OCI-LY7 (cell line): ENCODE results near the gene MKKS. TPM values are rescaled to one million over a fixed set of nuclear protein-coding genes. Genes with fewer than 3 reads are reported as not detected.

Source experiments
- Bru-seq: library from RNA; stranded (reverse); fragments of 400-500 nt; gene quantifications from one replicate; lab custom pipeline; 2021; lab: Mats Ljungman, UMichigan
- BruChase-seq, 2 experiments: library from RNA; stranded (reverse); fragments of 400-500 nt; gene quantifications; one replicate each; lab custom pipeline; 2021; lab: Mats Ljungman, UMichigan
- BruUV-seq: library from RNA; stranded (reverse); fragments of 400-500 nt; replicated peaks from 2 replicates; lab custom pipeline; 2021; lab: Mats Ljungman, UMichigan
- CTCF ChIA-PET: fragments of 300-600 bp; sonication (Branson Sonifier 250); formaldehyde crosslinking; loops from one replicate; lab custom pipeline; 2022; ENCODE audit warnings: antibody characterized with exemption; ENCODE audit not compliant: unreplicated experiment; lab: Charles Lee
- POLR2A ChIA-PET: fragments of 300-600 bp; sonication (Branson Sonifier 250); formaldehyde crosslinking; loops from one replicate; lab custom pipeline; 2022; ENCODE audit warnings: antibody characterized with exemption; lab: Charles Lee
- DNase-seq: peaks from one replicate; pipeline ENCODE4 v3.0.0-alpha.2; 2015; ENCODE audit warnings: low spot score
- H2AFZ ChIP-seq: fragments of 200-600 bp; sonication (generic), shearing (Covaris generic); 2 replicates; pipeline ENCODE4 v1.6.1; 2014; ENCODE audit warnings: mild to moderate bottlenecking, antibody characterized with exemption, low read length, moderate library complexity
- H3K27ac ChIP-seq: fragments of 200-600 bp; sonication (generic); 2 replicates; pipeline ENCODE4 v1.5.1; 2014; ENCODE audit warnings: mixed run types, low read depth, mild to moderate bottlenecking, moderate library complexity, low read length, inconsistent platforms; ENCODE audit not compliant: poor library complexity, severe bottlenecking
- H3K36me3 ChIP-seq: fragments of 200-600 bp; sonication (generic); 2 replicates; pipeline ENCODE4 v1.6.1; 2014; ENCODE audit warnings: mild to moderate bottlenecking, antibody characterized with exemption, low read length, moderate library complexity, mixed read lengths; ENCODE audit not compliant: insufficient read depth
- H3K4me1 ChIP-seq: fragments of 200-600 bp; sonication (generic); 2 replicates; pipeline ENCODE4 v1.5.1; 2014; ENCODE audit warnings: mild to moderate bottlenecking, low read length; ENCODE audit not compliant: insufficient read depth, poor library complexity, severe bottlenecking
- H3K4me2 ChIP-seq: fragments of 200-600 bp; sonication (generic); 2 replicates; pipeline ENCODE4 v1.6.1; 2014; ENCODE audit warnings: mild to moderate bottlenecking, low read length
- H3K4me3 ChIP-seq: fragments of 200-600 bp; sonication (generic); 2 replicates; pipeline ENCODE4 v1.5.1; 2014; ENCODE audit warnings: mild to moderate bottlenecking, low read depth, low read length; ENCODE audit not compliant: poor library complexity, severe bottlenecking
- H3K79me2 ChIP-seq: fragments of 200-600 bp; sonication (generic); 2 replicates; pipeline ENCODE4 v1.6.1; 2016; ENCODE audit warnings: low read depth, mild to moderate bottlenecking, low read length, moderate library complexity, mixed read lengths; ENCODE audit not compliant: insufficient read depth
- H3K9me2 ChIP-seq: fragments of 200-600 bp; sonication (generic); 2 replicates; pipeline ENCODE4 v1.6.1; 2016; ENCODE audit warnings: mild to moderate bottlenecking, low read length, mixed read lengths; ENCODE audit not compliant: insufficient read depth
- H3K9me3 ChIP-seq: fragments of 200-600 bp; sonication (generic); 2 replicates; pipeline ENCODE4 v1.6.1; 2014; ENCODE audit warnings: mild to moderate bottlenecking, mixed run types, low read length, mixed read lengths
- H4K20me1 ChIP-seq: fragments of 200-600 bp; sonication (generic); 2 replicates; pipeline ENCODE4 v1.6.1; 2014; ENCODE audit warnings: mild to moderate bottlenecking, antibody characterized with exemption, low read length, moderate library complexity, mixed read lengths; ENCODE audit not compliant: insufficient read depth
- CTCF ChIP-seq: fragments of 200-600 bp; sonication (generic); conservative IDR thresholded peaks from 2 replicates; pipeline ENCODE4 v1.5.1; 2014; ENCODE audit warnings: mild to moderate bottlenecking, antibody characterized with exemption, low read length, moderate library complexity, mixed read lengths
- EZH2phosphoT487 ChIP-seq: fragments of 200-600 bp; sonication (generic); IDR thresholded peaks from 2 replicates; pipeline ENCODE4 v1.6.1; 2018; ENCODE audit warnings: low read depth, borderline replicate concordance, mild to moderate bottlenecking, mixed run types, antibody characterized with exemption, low read length, moderate library complexity, mixed read lengths
- intact Hi-C: fragments of 100-400 bp; cut with micrococcal nuclease; formaldehyde crosslinking; loops from one replicate; pipeline ENCODE4 v1.10.0; 2022; ENCODE audit not compliant: unreplicated experiment
- long read RNA-seq: library from polyadenylated mRNA; stranded (forward); transcript quantifications from one replicate; pipeline ENCODE4 v2.0.0, GENCODE V29; 2022
- total RNA-seq, 2 experiments: library from RNA; depleted of rRNA in 1 of 2; stranded (reverse); fragments of >200 nt in 1 of 2; shearing (Covaris generic) in 1 of 2; gene quantifications; 2 replicates each; pipeline ENCODE4 v1.2.3, GENCODE V29; 2014 to 2022

The MKKS gene
- total RNA-seq (2014; rRNA removed; shearing (Covaris generic)) (1.0 and 1.4 TPM in 2 replicates), total RNA-seq (2022) (5.6 and 5.9 TPM in 2 replicates), Bru-seq, nascent RNA (percentile 42 among the genes with signal in this experiment), BruChase-seq, experiment 1, labeled RNA remaining after a 6-hour chase (percentile 42 among the genes with signal in this experiment), BruChase-seq, experiment 2, labeled RNA remaining after a 2-hour chase (percentile 48 among the genes with signal in this experiment)
- long read RNA-seq, full-length matches to known transcripts, result 15 of 29 reads
- long read RNA-seq, partial matches to known transcripts, result 13 of 29 reads
- long read RNA-seq, other reads (novel, unspliced or antisense), result 1 of 29 reads

- peak within 1 kb of the TSS; percentile 81 for H3K4me2 ChIP-seq
- H3K4me3 ChIP-seq, result peak within 1 kb of the TSS; percentile 94
- peaks cover 29% of the 10 kb centered on the region for H3K79me2 ChIP-seq
- H4K20me1 ChIP-seq, result no peaks in the 10 kb centered on the region
- no peaks in the 10 kb centered on the region for H3K36me3 ChIP-seq
- no TSS peak for BruUV-seq
- peak within 1 kb of the TSS; percentile 81 for H3K27ac ChIP-seq
- no peaks in the 10 kb centered on the region for H3K9me3 ChIP-seq
- H3K4me1 ChIP-seq, result peaks cover 40% of the 10 kb centered on the region
- ChIA-PET CTCF (interaction anchor here (1.0 kb wide), 1 partner anchor 35 kb away, joined by 3 read pairs; no protein-coding TSS in a partner anchor), POLR2A (interaction anchor here (0.7 to 2.5 kb wide), 5 partner anchors 9 to 69 kb away, joined by 3 to 11 read pairs (median 4); no protein-coding TSS in a partner anchor)
- DNase-seq, result peak; percentile 83
- TF ChIP-seq CTCF (0 out of 2 replicates have a peak, but pooled peaks have one; percentile 5), EZH2phosphoT487 (no peak)
- intact Hi-C loops, result loop anchor here (2.0 to 10.0 kb wide), 2 partner anchors 241 to 399 kb away; partner anchors contain the start of gene ANKEF1
- no peaks in the 10 kb centered on the region for H3K9me2 ChIP-seq
- peak within 1 kb of the TSS; percentile 99 for H2AFZ ChIP-seq
Measured at GRCh38 chr20:10433623-10434466, at the start of gene MKKS. MKKS (minus strand) TSS chr20:10434222; CDS start chr20:10413514, 20,708 bp downstream.

GRCh38 chr20:10483691-10484090 is 49.7 kb upstream of the MKKS start:
- no peak overlapping the region for H2AFZ ChIP-seq
- DNase-seq, result no peak
- H3K4me1 ChIP-seq, result peaks cover 5% of the 10 kb centered on the region
- POLR2A ChIA-PET, result no interaction called here
- H4K20me1 ChIP-seq, result no peaks in the 10 kb centered on the region
- CTCF ChIA-PET, result no interaction called here
- no peak overlapping the region for H3K27ac ChIP-seq
- H3K79me2 ChIP-seq, result no peaks in the 10 kb centered on the region
- TF ChIP-seq EZH2phosphoT487 (no peak), CTCF (no peak)
- H3K36me3 ChIP-seq, result no peaks in the 10 kb centered on the region
- H3K4me3 ChIP-seq, result no peak overlapping the region
- H3K9me3 ChIP-seq, result no peaks in the 10 kb centered on the region
- intact Hi-C loops, result no loop called here
- no TSS peak for BruUV-seq
- H3K4me2 ChIP-seq, result no peak overlapping the region
- no peaks in the 10 kb centered on the region for H3K9me2 ChIP-seq
